Ishikawa (cell line): ENCODE data around the gene LIMA1.

Experiments used
- CREB1 ChIP-seq: IDR thresholded peaks from 2 replicates; pipeline ENCODE4 v1.6.1; 2012; ENCODE audit warnings: low read depth
- EP300 ChIP-seq: IDR thresholded peaks from 2 replicates; pipeline ENCODE4 v1.6.1; 2012; ENCODE audit warnings: borderline replicate concordance
- RAD21 ChIP-seq: IDR thresholded peaks from 2 replicates; pipeline ENCODE4 v1.6.1; 2012; ENCODE audit warnings: low read depth
- TEAD4 ChIP-seq: IDR thresholded peaks from 2 replicates; pipeline ENCODE4 v1.6.1; 2012

- TF ChIP-seq RAD21 = no peak
- no peak for TF ChIP-seq TEAD4
- TF ChIP-seq CREB1 = no peak
- no peak for TF ChIP-seq EP300
These were observed 8.1 kb upstream of the LIMA1 start for GRCh38 chr12:50291377-50291776.
